H9 (cell line): ENCODE measurements around the gene UNC5A. TPM values are rescaled to one million over a fixed set of nuclear protein-coding genes. Genes with fewer than 3 reads are reported as not detected.
A peak's percentile ranks its signal among the peaks of the same experiment; 100 is the strongest.

Experiments used
- DNase-seq: peaks from one replicate; pipeline ENCODE4 v3.0.0-alpha.2; 2017
- H2AFZ ChIP-seq: one replicate; pipeline ENCODE4 v1.6.1; 2013; ENCODE audit warnings: mild to moderate bottlenecking, low read length, control low read depth, moderate library complexity
- H2AK5ac ChIP-seq: 2 replicates; pipeline ENCODE4 v1.6.1; 2013; ENCODE audit warnings: low read length, control low read depth, mixed read lengths; ENCODE audit not compliant: insufficient read length
- H2BK120ac ChIP-seq: one replicate; pipeline ENCODE4 v1.6.1; 2013; ENCODE audit warnings: low read depth, mild to moderate bottlenecking, low read length, control low read depth, inconsistent platforms; ENCODE audit not compliant: poor library complexity, severe bottlenecking
- H2BK12ac ChIP-seq: 2 replicates; pipeline ENCODE4 v1.6.1; 2013; ENCODE audit warnings: low read length, control low read depth, mixed read lengths, low read depth; ENCODE audit not compliant: insufficient read length
- H2BK15ac ChIP-seq: 2 replicates; pipeline ENCODE4 v1.6.1; 2013; ENCODE audit warnings: low read depth, low read length, control low read depth
- H2BK20ac ChIP-seq: one replicate; pipeline ENCODE4 v1.6.1; 2013; ENCODE audit warnings: low read depth, mild to moderate bottlenecking, low read length, control low read depth, inconsistent platforms; ENCODE audit not compliant: poor library complexity, severe bottlenecking
- H2BK5ac ChIP-seq: 2 replicates; pipeline ENCODE4 v1.6.1; 2013; ENCODE audit warnings: low read length, control low read depth, mixed read lengths; ENCODE audit not compliant: insufficient read length
- H3K14ac ChIP-seq: 2 replicates; pipeline ENCODE4 v1.6.1; 2013; ENCODE audit warnings: low read length, control low read depth; ENCODE audit not compliant: insufficient read depth
- H3K18ac ChIP-seq: 2 replicates; pipeline ENCODE4 v1.6.1; 2013; ENCODE audit warnings: low read depth, mild to moderate bottlenecking, mixed read lengths, low read length, control low read depth; ENCODE audit not compliant: insufficient read length
- H3K23ac ChIP-seq: 2 replicates; pipeline ENCODE4 v1.6.1; 2013; ENCODE audit warnings: low read length, control low read depth, mixed read lengths, low read depth; ENCODE audit not compliant: insufficient read length
- H3K23me2 ChIP-seq: 2 replicates; pipeline ENCODE4 v1.6.1; 2013; ENCODE audit warnings: low read depth, mild to moderate bottlenecking, mixed read lengths, low read length, control low read depth; ENCODE audit not compliant: insufficient read length, poor library complexity, severe bottlenecking
- H3K27ac ChIP-seq: 2 replicates; pipeline ENCODE4 v1.5.1; 2013; ENCODE audit warnings: low read length, control low read depth, mixed read lengths, low read depth; ENCODE audit not compliant: insufficient read length
- H3K27me3 ChIP-seq: 2 replicates; pipeline ENCODE4 v1.6.1; 2013; ENCODE audit warnings: low read length, control low read depth, inconsistent platforms; ENCODE audit not compliant: insufficient read depth
- H3K4ac ChIP-seq: 2 replicates; pipeline ENCODE4 v1.6.1; 2013; ENCODE audit warnings: low read depth, mild to moderate bottlenecking, control low read depth, inconsistent platforms, low read length, moderate library complexity
- H3K4me1 ChIP-seq: 2 replicates; pipeline ENCODE4 v1.6.1; 2013; ENCODE audit warnings: low read length, control low read depth, inconsistent platforms; ENCODE audit not compliant: insufficient read depth
- H3K4me2 ChIP-seq: 2 replicates; pipeline ENCODE4 v1.6.1; 2013; ENCODE audit warnings: low read length, control low read depth, mixed read lengths; ENCODE audit not compliant: insufficient read length, insufficient read depth
- H3K56ac ChIP-seq: 2 replicates; pipeline ENCODE4 v1.6.1; 2013; ENCODE audit warnings: low read depth, mild to moderate bottlenecking, mixed read lengths, low read length, control low read depth; ENCODE audit not compliant: insufficient read length
- H3K79me1 ChIP-seq: 2 replicates; pipeline ENCODE4 v1.6.1; 2013; ENCODE audit warnings: low read depth, mild to moderate bottlenecking, moderate library complexity, low read length, control low read depth, inconsistent platforms; ENCODE audit not compliant: insufficient read depth, poor library complexity, severe bottlenecking
- H3K79me2 ChIP-seq: 2 replicates; pipeline ENCODE4 v1.6.1; 2013; ENCODE audit warnings: low read length, control low read depth, inconsistent platforms; ENCODE audit not compliant: insufficient read depth
- H3K9ac ChIP-seq: 2 replicates; pipeline ENCODE4 v1.6.1; 2013; ENCODE audit warnings: low read length, control low read depth, mixed read lengths; ENCODE audit not compliant: insufficient read length; ENCODE audit errors: extremely low read depth
- H3K9me3 ChIP-seq: one replicate; pipeline ENCODE4 v1.6.1; 2013; ENCODE audit warnings: low read depth, low read length, inconsistent platforms; ENCODE audit not compliant: control insufficient read depth
- H3T11ph ChIP-seq: one replicate; pipeline ENCODE4 v1.6.1; 2013; ENCODE audit warnings: mild to moderate bottlenecking, low read length, control low read depth, inconsistent platforms
- H4K20me1 ChIP-seq: one replicate; pipeline ENCODE4 v1.6.1; 2013; ENCODE audit not compliant: control insufficient read depth, insufficient read length, insufficient read depth
- H4K5ac ChIP-seq: 2 replicates; pipeline ENCODE4 v1.6.1; 2013; ENCODE audit warnings: low read depth, mild to moderate bottlenecking, mixed read lengths, low read length, control low read depth; ENCODE audit not compliant: insufficient read length
- H4K8ac ChIP-seq: replicated peaks from 2 replicates; pipeline ENCODE4 v1.6.1; 2013; ENCODE audit warnings: low read length, control low read depth, mixed read lengths, low read depth; ENCODE audit not compliant: insufficient read length
- H4K91ac ChIP-seq: 2 replicates; pipeline ENCODE4 v1.6.1; 2013; ENCODE audit warnings: low read depth, mild to moderate bottlenecking, moderate library complexity, mixed read lengths, low read length, control low read depth; ENCODE audit not compliant: insufficient read length
- H3K27ac Mint-ChIP-seq, 3 experiments: 2 replicates in 2 of 3; 3 replicates in 1 of 3; pipeline ENCODE4 v1.8.0; 2020 to 2021; ENCODE audit warnings: mixed read lengths in 3 of 3, mild to moderate bottlenecking in 1 of 3, moderate library complexity in 1 of 3
- H3K27me3 Mint-ChIP-seq: 2 replicates; pipeline ENCODE4 v1.8.0; 2021; ENCODE audit warnings: low read depth, mild to moderate bottlenecking, moderate library complexity, mixed read lengths
- H3K36me3 Mint-ChIP-seq, 3 experiments: 2 replicates in 2 of 3; 3 replicates in 1 of 3; pipeline ENCODE4 v1.8.0; 2020 to 2021; ENCODE audit warnings: low read depth in 3 of 3, mixed read lengths in 3 of 3; ENCODE audit not compliant: insufficient read depth in 1 of 3
- H3K4me1 Mint-ChIP-seq, 2 experiments: 2 replicates each; pipeline ENCODE4 v1.8.0; 2020; ENCODE audit warnings: mixed read lengths in 2 of 2
- H3K4me3 Mint-ChIP-seq, 2 experiments: 2 replicates in 1 of 2; 3 replicates in 1 of 2; pipeline ENCODE4 v1.8.0; 2020 to 2021; ENCODE audit warnings: mild to moderate bottlenecking in 2 of 2, mixed read lengths in 2 of 2, moderate library complexity in 1 of 2
- H3K9me3 Mint-ChIP-seq, 2 experiments: 2 replicates in 1 of 2; 3 replicates in 1 of 2; pipeline ENCODE4 v1.8.0; 2020; ENCODE audit warnings: mild to moderate bottlenecking in 2 of 2, mixed read lengths in 2 of 2, moderate library complexity in 1 of 2
- WGBS: extraction: QIAGEN DNeasy Blood & Tissue Kit; methylation state at CpG from one replicate; pipeline ENCODE4 v1.1.7; 2013; ENCODE audit warnings: missing lambda C conversion rate, low lambda C conversion rate, mixed read lengths; ENCODE audit not compliant: insufficient read length; ENCODE audit errors: extremely low coverage; 5-methylcytosine and 5-hydroxymethylcytosine counted together
- total RNA-seq: library from RNA; stranded (reverse); gene quantifications from 2 replicates; pipeline ENCODE4 v1.2.1, GENCODE V29; 2021
- TF ChIP-seq, protein P1 (sequence below): fragments of 200-600 bp; sonication (generic); conservative IDR thresholded peaks from 3 replicates; pipeline ENCODE4 v1.8.0; 2021; ENCODE audit warnings: antibody characterized with exemption, mild to moderate bottlenecking

Gene UNC5A
- total RNA-seq, 1 experiment from 2014 or later, result 4.4 TPM

DNA sequence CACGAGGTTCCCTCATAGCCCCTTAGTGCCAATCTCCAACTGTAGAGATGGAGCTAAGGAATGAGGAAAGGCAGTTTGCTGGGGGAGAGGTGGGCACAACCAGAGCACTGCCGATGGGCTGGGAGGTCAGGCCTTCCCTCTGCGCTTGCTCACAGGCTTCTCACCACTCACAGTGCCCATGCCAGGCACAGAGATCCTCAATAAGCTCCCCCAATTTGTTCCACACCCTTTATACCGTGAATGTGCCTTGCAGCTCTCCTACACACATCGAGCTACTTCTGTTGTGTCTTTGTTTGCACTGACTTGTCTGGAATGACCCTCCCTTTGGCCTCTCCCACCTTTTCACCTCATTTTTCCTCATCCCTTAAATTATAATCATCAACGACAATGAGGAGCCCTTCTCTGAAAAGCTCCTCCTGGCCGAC lies 90.4 kb downstream of the UNC5A start:
- Histone ChIP-seq H3K4me1 (no peaks in the 10 kb centered on the region; the same call in 1 of the 2 replicates), H3K18ac (no peak overlapping the region), H3K27me3 (no peaks in the 10 kb centered on the region), H3K9ac (no peak overlapping the region), H2BK12ac (no peak overlapping the region), H2BK20ac (no peak overlapping the region), H4K91ac (no peak overlapping the region), H4K20me1 (no peaks in the 10 kb centered on the region), H4K5ac (no peak overlapping the region), H3K23me2 (no peaks in the 10 kb centered on the region), H3T11ph (no peak overlapping the region), H4K8ac (no peak overlapping the region), H3K79me2 (no peaks in the 10 kb centered on the region), H2AFZ (no peak overlapping the region), H3K4ac (no peak overlapping the region), H3K23ac (no peak overlapping the region), H2BK15ac (no peak overlapping the region), H2AK5ac (no peak overlapping the region), H2BK5ac (no peak overlapping the region), H3K4me2 (no peak overlapping the region), H3K9me3 (no peaks in the 10 kb centered on the region), H3K14ac (no peak overlapping the region), H3K56ac (no peak overlapping the region), H3K27ac (no peak overlapping the region), H2BK120ac (no peak overlapping the region), H3K79me1 (no peaks in the 10 kb centered on the region)
- no CpG with 5 or more reads among the region's 7 CpGs for WGBS
- Mint-ChIP-seq H3K4me1 (peaks cover 24 to 27% of the 10 kb centered on the region in 2 experiments), H3K27ac (peak overlapping the region in 2 of 3 experiments; percentile 28 to 56; a peak in 3 of 7 replicates), H3K9me3 (no peaks in the 10 kb centered on the region), H3K27me3 (peaks cover 4% of the 10 kb centered on the region), H3K36me3 (peaks cover 17 to 38% (median 19%) of the 10 kb centered on the region in 3 experiments; a peak in 6 of 7 replicates), H3K4me3 (no peak overlapping the region)
- no peak for DNase-seq
- TF ChIP-seq, protein P1, sequence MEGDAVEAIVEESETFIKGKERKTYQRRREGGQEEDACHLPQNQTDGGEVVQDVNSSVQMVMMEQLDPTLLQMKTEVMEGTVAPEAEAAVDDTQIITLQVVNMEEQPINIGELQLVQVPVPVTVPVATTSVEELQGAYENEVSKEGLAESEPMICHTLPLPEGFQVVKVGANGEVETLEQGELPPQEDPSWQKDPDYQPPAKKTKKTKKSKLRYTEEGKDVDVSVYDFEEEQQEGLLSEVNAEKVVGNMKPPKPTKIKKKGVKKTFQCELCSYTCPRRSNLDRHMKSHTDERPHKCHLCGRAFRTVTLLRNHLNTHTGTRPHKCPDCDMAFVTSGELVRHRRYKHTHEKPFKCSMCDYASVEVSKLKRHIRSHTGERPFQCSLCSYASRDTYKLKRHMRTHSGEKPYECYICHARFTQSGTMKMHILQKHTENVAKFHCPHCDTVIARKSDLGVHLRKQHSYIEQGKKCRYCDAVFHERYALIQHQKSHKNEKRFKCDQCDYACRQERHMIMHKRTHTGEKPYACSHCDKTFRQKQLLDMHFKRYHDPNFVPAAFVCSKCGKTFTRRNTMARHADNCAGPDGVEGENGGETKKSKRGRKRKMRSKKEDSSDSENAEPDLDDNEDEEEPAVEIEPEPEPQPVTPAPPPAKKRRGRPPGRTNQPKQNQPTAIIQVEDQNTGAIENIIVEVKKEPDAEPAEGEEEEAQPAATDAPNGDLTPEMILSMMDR, result no peak
